H1 (cell line): ENCODE measurements around the gene RBM20. TPM values are rescaled to one million over a fixed set of nuclear protein-coding genes. Genes with fewer than 3 reads are reported as not detected.

Experiments
- CTCF ChIA-PET: fragments of 300-600 bp; sonication (Branson Sonifier 250); formaldehyde crosslinking; loops from one replicate; lab custom pipeline; 2021; ENCODE audit not compliant: partially characterized antibody; lab: Charles Lee
- POLR2A ChIA-PET: fragments of 300-600 bp; sonication (Branson Sonifier 250); formaldehyde crosslinking; loops from one replicate; lab custom pipeline; 2021; ENCODE audit warnings: inconsistent platforms; ENCODE audit not compliant: partially characterized antibody; lab: Charles Lee
- DNase-seq, 2 experiments: peaks; one replicate each; pipeline versions ENCODE4 v3.0.0 to v3.0.0-alpha.2; 2010 to 2022; ENCODE audit warnings: low spot score in 2 of 2, low read depth in 1 of 2, mixed read lengths in 1 of 2
- FAIRE-seq: peaks from 2 replicates; lab custom pipeline; 2011; peaks lifted over from hg19 to GRCh38; lab: Jason Lieb, UNC
- H2AFZ ChIP-seq: 2 replicates; pipeline ENCODE4 v1.8.1; 2012; ENCODE audit warnings: low read length, inconsistent platforms
- H2AK5ac ChIP-seq: 2 replicates; pipeline ENCODE4 v1.6.1; 2013; ENCODE audit warnings: low read depth, low read length
- H2BK120ac ChIP-seq: replicated peaks from 2 replicates; pipeline ENCODE3; 2013; ENCODE audit warnings: low read depth, low read length, inconsistent platforms
- H2BK12ac ChIP-seq: 2 replicates; pipeline ENCODE4 v1.6.1; 2013; ENCODE audit warnings: low read depth, low read length
- H2BK15ac ChIP-seq: 2 replicates; pipeline ENCODE4 v1.6.1; 2013; ENCODE audit warnings: low read length
- H2BK20ac ChIP-seq: 2 replicates; pipeline ENCODE4 v1.6.1; 2013; ENCODE audit warnings: low read length
- H2BK5ac ChIP-seq: 2 replicates; pipeline ENCODE4 v1.6.1; 2013; ENCODE audit warnings: low read depth, low read length
- H3K14ac ChIP-seq: 2 replicates; pipeline ENCODE4 v1.6.1; 2013; ENCODE audit warnings: inconsistent platforms; ENCODE audit not compliant: insufficient read length
- H3K18ac ChIP-seq: 2 replicates; pipeline ENCODE4 v1.6.1; 2013; ENCODE audit warnings: low read length; ENCODE audit errors: extremely low read depth
- H3K23ac ChIP-seq: 2 replicates; pipeline ENCODE4 v1.6.1; 2013; ENCODE audit warnings: inconsistent platforms; ENCODE audit not compliant: insufficient read length
- H3K23me2 ChIP-seq: 2 replicates; pipeline ENCODE4 v1.6.1; 2013; ENCODE audit warnings: low read depth, low read length
- H3K27ac ChIP-seq: 2 replicates; pipeline ENCODE4 v1.6.1; 2011; ENCODE audit warnings: low read depth, low read length, inconsistent platforms
- H3K27me3 ChIP-seq, 4 experiments: replicated peaks in 1 of 4; 1 replicate in 1 of 4; 2 replicates in 3 of 4; pipeline versions ENCODE4 v1.6.1 to v1.8.1; 2011 to 2013; ENCODE audit warnings: low read length in 3 of 4, mild to moderate bottlenecking in 3 of 4, inconsistent platforms in 2 of 4, mixed read lengths in 2 of 4, moderate library complexity in 1 of 4; ENCODE audit not compliant: control insufficient read depth in 3 of 4, insufficient read depth in 3 of 4; ENCODE audit errors: extremely low read depth in 1 of 4
- H3K36me3 ChIP-seq, 4 experiments: 2 replicates each; pipeline versions ENCODE4 v1.6.1 to v1.8.1; 2011 to 2013; ENCODE audit warnings: mild to moderate bottlenecking in 4 of 4, low read length in 3 of 4, moderate library complexity in 2 of 4, control low read depth in 1 of 4, inconsistent platforms in 1 of 4; ENCODE audit not compliant: insufficient read depth in 4 of 4, control insufficient read depth in 2 of 4
- H3K4ac ChIP-seq: replicated peaks from 2 replicates; pipeline ENCODE3; 2013; ENCODE audit warnings: low read length, low read depth, mixed read lengths, inconsistent platforms; ENCODE audit not compliant: insufficient read length
- H3K4me1 ChIP-seq, 4 experiments: replicated peaks in 1 of 4; 1 replicate in 1 of 4; 2 replicates in 3 of 4; pipeline versions ENCODE4 v1.6.1 to v1.8.1; 2011 to 2013; ENCODE audit warnings: low read length in 3 of 4, inconsistent platforms in 2 of 4, mixed read lengths in 1 of 4; ENCODE audit not compliant: insufficient read depth in 4 of 4, control insufficient read depth in 3 of 4
- H3K4me2 ChIP-seq, 2 experiments: 2 replicates each; pipeline versions ENCODE4 v1.6.1 to v1.8.1; 2011 to 2013; ENCODE audit warnings: low read depth in 2 of 2, low read length in 2 of 2, control low read depth in 1 of 2, inconsistent platforms in 1 of 2, mild to moderate bottlenecking in 1 of 2; ENCODE audit not compliant: insufficient read depth in 1 of 2
- H3K4me3 ChIP-seq, 4 experiments: fragments of 200-600, 300-600 bp in 1 of 4; sonication (generic), shearing (Covaris generic), sonication (Bioruptor Twin) in 1 of 4; 2 replicates each; pipeline versions ENCODE4 v1.5.1 to v1.8.1; 2011 to 2016; ENCODE audit warnings: low read length in 4 of 4, low read depth in 3 of 4, control low read depth in 2 of 4, inconsistent platforms in 2 of 4, mild to moderate bottlenecking in 2 of 4, mixed read lengths in 1 of 4, moderate library complexity in 1 of 4; ENCODE audit not compliant: insufficient read depth in 2 of 4; ENCODE audit errors: extremely low read depth in 1 of 4
- H3K56ac ChIP-seq: replicated peaks from 2 replicates; pipeline ENCODE3; 2013; ENCODE audit warnings: low read depth, mild to moderate bottlenecking, mixed read lengths, low read length, inconsistent platforms; ENCODE audit not compliant: insufficient read length
- H3K79me1 ChIP-seq: 2 replicates; pipeline ENCODE4 v1.6.1; 2013; ENCODE audit warnings: low read depth, low read length, control low read depth
- H3K79me2 ChIP-seq, 2 experiments: 2 replicates each; pipeline versions ENCODE4 v1.6.1 to v1.8.1; 2012 to 2013; ENCODE audit warnings: low read length in 2 of 2, mild to moderate bottlenecking in 2 of 2, inconsistent platforms in 1 of 2; ENCODE audit not compliant: insufficient read depth in 2 of 2, control insufficient read depth in 1 of 2
- H3K9ac ChIP-seq, 4 experiments: replicated peaks in 1 of 4; 1 replicate in 1 of 4; 2 replicates in 3 of 4; pipeline versions ENCODE4 v1.6.1 to v1.8.1; 2011 to 2013; ENCODE audit warnings: low read depth in 3 of 4, low read length in 3 of 4, control low read depth in 2 of 4, mild to moderate bottlenecking in 2 of 4, moderate library complexity in 2 of 4, inconsistent platforms in 1 of 4; ENCODE audit errors: extremely low read depth in 1 of 4
- H3K9me3 ChIP-seq, 2 experiments: 2 replicates each; pipeline versions ENCODE4 v1.6.1 to v1.8.1; 2012 to 2013; ENCODE audit warnings: mild to moderate bottlenecking in 2 of 2, moderate library complexity in 2 of 2, control low read depth in 1 of 2, inconsistent platforms in 1 of 2, low read depth in 1 of 2, low read length in 1 of 2, mixed read lengths in 1 of 2; ENCODE audit not compliant: insufficient read depth in 2 of 2
- H4K20me1 ChIP-seq, 2 experiments: replicated peaks in 1 of 2; 2 replicates each; pipeline versions ENCODE3 to v1.8.1; 2011 to 2013; ENCODE audit warnings: inconsistent platforms in 2 of 2, low read length in 2 of 2, mild to moderate bottlenecking in 1 of 2; ENCODE audit not compliant: insufficient read depth in 2 of 2, control insufficient read depth in 1 of 2
- H4K5ac ChIP-seq: 2 replicates; pipeline ENCODE4 v1.6.1; 2013; ENCODE audit warnings: low read length, low read depth, mixed read lengths, inconsistent platforms; ENCODE audit not compliant: insufficient read length
- H4K8ac ChIP-seq: 2 replicates; pipeline ENCODE4 v1.8.0; 2013; ENCODE audit warnings: mild to moderate bottlenecking, moderate library complexity, low read length, inconsistent platforms; ENCODE audit not compliant: insufficient read depth; ENCODE audit errors: extremely low read depth
- H4K91ac ChIP-seq: replicated peaks from 2 replicates; pipeline ENCODE3; 2013; ENCODE audit warnings: low read length, mixed read lengths, inconsistent platforms; ENCODE audit not compliant: insufficient read length
- CBX5 ChIP-seq: fragments of 300-800, 300-1000 bp; sonication (generic); IDR thresholded peaks from 2 replicates; pipeline ENCODE4 v1.7.1; 2016; ENCODE audit warnings: antibody characterized with exemption, low read length, low read depth
- KDM5A ChIP-seq: fragments of 200-600 bp; IDR thresholded peaks from 2 replicates; pipeline ENCODE4 v1.7.1; 2012; ENCODE audit warnings: mild to moderate bottlenecking, low read length, inconsistent platforms, mixed read lengths
- RAD21 ChIP-seq, 2 experiments: IDR thresholded peaks in 1 of 2; conservative IDR thresholded peaks in 1 of 2; 2 replicates each; pipeline ENCODE4 v1.6.1; 2011; ENCODE audit warnings: low read depth in 2 of 2, low read length in 2 of 2, improper control_type of control experiment in 1 of 2, inconsistent platforms in 1 of 2, mild to moderate bottlenecking in 1 of 2, moderate library complexity in 1 of 2
- SRF ChIP-seq: IDR thresholded peaks from 2 replicates; pipeline ENCODE4 v1.6.1; 2011; ENCODE audit warnings: mild to moderate bottlenecking, low read depth, low read length, moderate library complexity
- TEAD4 ChIP-seq: IDR thresholded peaks from 2 replicates; pipeline ENCODE4 v1.6.1; 2012; ENCODE audit warnings: low read depth, low read length, inconsistent platforms, mixed read lengths
- WGBS, 2 experiments: shearing (Covaris generic) in 1 of 2; methylation state at CpG; one replicate each; pipeline versions ENCODE4 v1.1.6 to v1.1.7; 2013 to 2015; ENCODE audit warnings: low lambda C conversion rate in 2 of 2, mixed read lengths in 2 of 2, inconsistent platforms in 1 of 2, low coverage in 1 of 2, missing lambda C conversion rate in 1 of 2; ENCODE audit not compliant: insufficient replicate concordance in 2 of 2, insufficient coverage in 1 of 2, insufficient read length in 1 of 2; ENCODE audit errors: extremely low coverage in 1 of 2, missing lambda C conversion rate in 1 of 2; 5-methylcytosine and 5-hydroxymethylcytosine counted together
- polyA plus RNA-seq, 7 experiments: library from polyadenylated mRNA; depleted of rRNA in 3 of 7; stranded (reverse) in 5 of 7; unstranded in 2 of 7; fragments of >200 nt in 5 of 7; fragments of 200-250 nt in 2 of 7; gene quantifications; 1 replicate in 5 of 7; 2 replicates in 1 of 7; 4 replicates in 1 of 7; pipeline versions ENCODE4 v1.2.1 to v1.2.3, GENCODE V29; 2011 to 2013; ENCODE audit warnings: missing spikeins in 2 of 7, mixed read lengths in 2 of 7
- total RNA-seq: library from RNA; stranded (reverse); fragmentation: NEBNext Ultra II Directional; extraction: Animal tissue kit (Norgen Biotek cat#: 25700); gene quantifications from 2 replicates; pipeline ENCODE4 v1.2.1, GENCODE V29; 2021

Gene RBM20
- total and polyA plus RNA-seq, 2 of the 8 experiments (the other 6 are each of a cell fraction or from before 2014, with no cell fraction given), result 0.05 to 0.63 TPM

DNA sequence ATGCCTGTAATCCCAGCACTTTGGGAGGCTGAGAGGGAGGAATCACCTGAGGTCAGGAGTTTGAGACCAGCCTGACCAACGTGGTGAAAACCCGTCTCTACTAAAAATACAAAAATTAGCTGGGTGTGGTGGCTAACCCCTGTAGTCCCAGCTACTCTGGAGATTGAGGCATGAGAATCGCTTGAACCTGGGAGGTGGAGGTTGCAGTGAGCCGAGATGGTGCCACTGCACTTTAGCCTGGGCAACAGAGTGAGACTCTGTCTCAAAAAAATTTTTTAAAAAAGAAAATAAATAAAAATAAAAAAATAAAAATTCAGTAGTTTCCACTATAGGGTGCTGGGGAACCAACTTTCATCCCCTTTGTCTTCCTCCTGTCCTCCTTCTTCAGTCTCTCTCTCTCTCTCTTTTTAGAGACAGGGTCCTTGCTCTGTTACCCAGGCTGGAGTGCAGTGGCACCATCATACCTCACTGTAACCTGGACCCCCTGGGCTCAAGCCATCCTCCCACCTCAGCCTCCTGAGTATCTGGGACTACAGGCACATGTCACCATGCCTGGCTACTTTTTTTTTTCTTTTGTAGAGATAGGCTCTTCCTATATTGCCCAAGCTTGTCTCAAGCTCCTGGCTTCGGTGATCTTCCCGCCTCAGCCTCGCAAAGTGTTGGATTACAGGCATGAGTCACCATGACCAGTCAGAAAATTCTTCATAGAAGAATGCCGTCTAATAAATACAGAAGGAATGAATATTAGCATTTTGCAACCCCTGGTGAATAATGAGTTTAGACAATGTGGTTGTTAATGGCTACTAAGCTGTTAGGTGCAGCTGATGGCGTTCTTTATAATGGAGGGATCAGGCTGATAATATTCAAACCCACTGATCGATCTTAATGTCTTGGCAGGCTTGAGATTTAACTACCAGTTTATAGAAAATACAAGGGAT, 20.6 kb downstream of the RBM20 start:
- 87% methylated on average over 10 of the region's 10 CpGs; no CpG with 5 or more reads in 1 of the 2 experiments for WGBS, 2 experiments
- H3K4me3 ChIP-seq, result no peak overlapping the region
- peaks cover 3 to 30% (median 21%) of the 10 kb centered on the region in 4 experiments for H3K27me3 ChIP-seq
- H3K4ac ChIP-seq, result no peak overlapping the region
- no peaks in the 10 kb centered on the region for H3K9me3 ChIP-seq
- no peak overlapping the region for H3K14ac ChIP-seq
- no peak overlapping the region for H4K5ac ChIP-seq
- no peak overlapping the region for H2BK12ac ChIP-seq
- no peak overlapping the region for H3K23ac ChIP-seq
- no peak overlapping the region for H3K9ac ChIP-seq
- no peak overlapping the region for H4K8ac ChIP-seq
- peaks cover 7 to 22% (median 14%) of the 10 kb centered on the region in 4 experiments; a peak in 6 of 7 replicates for H3K4me1 ChIP-seq
- no peak overlapping the region for H2BK15ac ChIP-seq
- H3K79me1 ChIP-seq, result no peaks in the 10 kb centered on the region
- no peak overlapping the region for H3K56ac ChIP-seq
- H3K4me2 ChIP-seq, result no peak overlapping the region
- H3K23me2 ChIP-seq, result no peaks in the 10 kb centered on the region; the same call in 1 of the 2 replicates
- CTCF ChIA-PET, result interaction anchor here (1.1 to 10.1 kb wide), 5 partner anchors 9 to 54 kb away, joined by 5 to 64 read pairs (median 13); no protein-coding TSS in a partner anchor
- H3K18ac ChIP-seq, result no peak overlapping the region
- TF ChIP-seq KDM5A, result no peak
- TF ChIP-seq TEAD4, result no peak
- no peak for TF ChIP-seq SRF
- TF ChIP-seq RAD21 (IDR thresholded peaks at IDR 0.05 in 1 of 2, conservative IDR thresholded peaks at IDR 0.05 in 1 of 2; ENCODE audit: low read depth in 2 of 2, low read length in 2 of 2), result no peak
- no peak for TF ChIP-seq CBX5
- TF ChIP-seq, all 59 proteins: peak for 0
- Histone ChIP-seq H4K20me1 (no peaks in the 10 kb centered on the region), H3K79me2 (no peaks in the 10 kb centered on the region), H3K36me3 (no peaks in the 10 kb centered on the region), H2BK20ac (no peak overlapping the region), H4K91ac (no peak overlapping the region), H2AFZ (no peak overlapping the region), H2BK120ac (no peak overlapping the region), H2AK5ac (no peak overlapping the region), H2BK5ac (no peak overlapping the region), H3K27ac (no peak overlapping the region)
- FAIRE-seq, result no peak
- DNase-seq, result no peak
- POLR2A ChIA-PET, result no interaction called here
